H1 (cell line): ENCODE data around the gene IQCN. TPM values are rescaled to one million over a fixed set of nuclear protein-coding genes. Genes with fewer than 3 reads are reported as not detected.

Source experiments
- CTCF ChIA-PET: fragments of 300-600 bp; sonication (Branson Sonifier 250); formaldehyde crosslinking; loops from one replicate; lab custom pipeline; 2021; ENCODE audit not compliant: partially characterized antibody; lab: Charles Lee
- POLR2A ChIA-PET: fragments of 300-600 bp; sonication (Branson Sonifier 250); formaldehyde crosslinking; loops from one replicate; lab custom pipeline; 2021; ENCODE audit warnings: inconsistent platforms; ENCODE audit not compliant: partially characterized antibody; lab: Charles Lee
- DNase-seq, 2 experiments: peaks; one replicate each; pipeline versions ENCODE4 v3.0.0 to v3.0.0-alpha.2; 2010 to 2022; ENCODE audit warnings: low spot score in 2 of 2, low read depth in 1 of 2, mixed read lengths in 1 of 2
- FAIRE-seq: peaks from 2 replicates; lab custom pipeline; 2011; peaks lifted over from hg19 to GRCh38; lab: Jason Lieb, UNC
- H2AFZ ChIP-seq: 2 replicates; pipeline ENCODE4 v1.8.1; 2012; ENCODE audit warnings: low read length, inconsistent platforms
- H2AK5ac ChIP-seq: 2 replicates; pipeline ENCODE4 v1.6.1; 2013; ENCODE audit warnings: low read depth, low read length
- H2BK120ac ChIP-seq: replicated peaks from 2 replicates; pipeline ENCODE3; 2013; ENCODE audit warnings: low read depth, low read length, inconsistent platforms
- H2BK12ac ChIP-seq: 2 replicates; pipeline ENCODE4 v1.6.1; 2013; ENCODE audit warnings: low read depth, low read length
- H2BK15ac ChIP-seq: 2 replicates; pipeline ENCODE4 v1.6.1; 2013; ENCODE audit warnings: low read length
- H2BK20ac ChIP-seq: 2 replicates; pipeline ENCODE4 v1.6.1; 2013; ENCODE audit warnings: low read length
- H2BK5ac ChIP-seq: 2 replicates; pipeline ENCODE4 v1.6.1; 2013; ENCODE audit warnings: low read depth, low read length
- H3K14ac ChIP-seq: 2 replicates; pipeline ENCODE4 v1.6.1; 2013; ENCODE audit warnings: inconsistent platforms; ENCODE audit not compliant: insufficient read length
- H3K18ac ChIP-seq: 2 replicates; pipeline ENCODE4 v1.6.1; 2013; ENCODE audit warnings: low read length; ENCODE audit errors: extremely low read depth
- H3K23ac ChIP-seq: 2 replicates; pipeline ENCODE4 v1.6.1; 2013; ENCODE audit warnings: inconsistent platforms; ENCODE audit not compliant: insufficient read length
- H3K23me2 ChIP-seq: 2 replicates; pipeline ENCODE4 v1.6.1; 2013; ENCODE audit warnings: low read depth, low read length
- H3K27ac ChIP-seq: 2 replicates; pipeline ENCODE4 v1.6.1; 2011; ENCODE audit warnings: low read depth, low read length, inconsistent platforms
- H3K27me3 ChIP-seq, 4 experiments: replicated peaks in 1 of 4; 1 replicate in 1 of 4; 2 replicates in 3 of 4; pipeline versions ENCODE4 v1.6.1 to v1.8.1; 2011 to 2013; ENCODE audit warnings: low read length in 3 of 4, mild to moderate bottlenecking in 3 of 4, inconsistent platforms in 2 of 4, mixed read lengths in 2 of 4, moderate library complexity in 1 of 4; ENCODE audit not compliant: control insufficient read depth in 3 of 4, insufficient read depth in 3 of 4; ENCODE audit errors: extremely low read depth in 1 of 4
- H3K36me3 ChIP-seq, 4 experiments: 2 replicates each; pipeline versions ENCODE4 v1.6.1 to v1.8.1; 2011 to 2013; ENCODE audit warnings: mild to moderate bottlenecking in 4 of 4, low read length in 3 of 4, moderate library complexity in 2 of 4, control low read depth in 1 of 4, inconsistent platforms in 1 of 4; ENCODE audit not compliant: insufficient read depth in 4 of 4, control insufficient read depth in 2 of 4
- H3K4ac ChIP-seq: replicated peaks from 2 replicates; pipeline ENCODE3; 2013; ENCODE audit warnings: low read length, low read depth, mixed read lengths, inconsistent platforms; ENCODE audit not compliant: insufficient read length
- H3K4me1 ChIP-seq, 4 experiments: replicated peaks in 1 of 4; 1 replicate in 1 of 4; 2 replicates in 3 of 4; pipeline versions ENCODE4 v1.6.1 to v1.8.1; 2011 to 2013; ENCODE audit warnings: low read length in 3 of 4, inconsistent platforms in 2 of 4, mixed read lengths in 1 of 4; ENCODE audit not compliant: insufficient read depth in 4 of 4, control insufficient read depth in 3 of 4
- H3K4me2 ChIP-seq, 2 experiments: 2 replicates each; pipeline versions ENCODE4 v1.6.1 to v1.8.1; 2011 to 2013; ENCODE audit warnings: low read depth in 2 of 2, low read length in 2 of 2, control low read depth in 1 of 2, inconsistent platforms in 1 of 2, mild to moderate bottlenecking in 1 of 2; ENCODE audit not compliant: insufficient read depth in 1 of 2
- H3K4me3 ChIP-seq, 4 experiments: fragments of 200-600, 300-600 bp in 1 of 4; sonication (generic), shearing (Covaris generic), sonication (Bioruptor Twin) in 1 of 4; 2 replicates each; pipeline versions ENCODE4 v1.5.1 to v1.8.1; 2011 to 2016; ENCODE audit warnings: low read length in 4 of 4, low read depth in 3 of 4, control low read depth in 2 of 4, inconsistent platforms in 2 of 4, mild to moderate bottlenecking in 2 of 4, mixed read lengths in 1 of 4, moderate library complexity in 1 of 4; ENCODE audit not compliant: insufficient read depth in 2 of 4; ENCODE audit errors: extremely low read depth in 1 of 4
- H3K56ac ChIP-seq: replicated peaks from 2 replicates; pipeline ENCODE3; 2013; ENCODE audit warnings: low read depth, mild to moderate bottlenecking, mixed read lengths, low read length, inconsistent platforms; ENCODE audit not compliant: insufficient read length
- H3K79me1 ChIP-seq: 2 replicates; pipeline ENCODE4 v1.6.1; 2013; ENCODE audit warnings: low read depth, low read length, control low read depth
- H3K79me2 ChIP-seq, 2 experiments: 2 replicates each; pipeline versions ENCODE4 v1.6.1 to v1.8.1; 2012 to 2013; ENCODE audit warnings: low read length in 2 of 2, mild to moderate bottlenecking in 2 of 2, inconsistent platforms in 1 of 2; ENCODE audit not compliant: insufficient read depth in 2 of 2, control insufficient read depth in 1 of 2
- H3K9ac ChIP-seq, 4 experiments: replicated peaks in 1 of 4; 1 replicate in 1 of 4; 2 replicates in 3 of 4; pipeline versions ENCODE4 v1.6.1 to v1.8.1; 2011 to 2013; ENCODE audit warnings: low read depth in 3 of 4, low read length in 3 of 4, control low read depth in 2 of 4, mild to moderate bottlenecking in 2 of 4, moderate library complexity in 2 of 4, inconsistent platforms in 1 of 4; ENCODE audit errors: extremely low read depth in 1 of 4
- H3K9me3 ChIP-seq, 2 experiments: 2 replicates each; pipeline versions ENCODE4 v1.6.1 to v1.8.1; 2012 to 2013; ENCODE audit warnings: mild to moderate bottlenecking in 2 of 2, moderate library complexity in 2 of 2, control low read depth in 1 of 2, inconsistent platforms in 1 of 2, low read depth in 1 of 2, low read length in 1 of 2, mixed read lengths in 1 of 2; ENCODE audit not compliant: insufficient read depth in 2 of 2
- H4K20me1 ChIP-seq, 2 experiments: replicated peaks in 1 of 2; 2 replicates each; pipeline versions ENCODE3 to v1.8.1; 2011 to 2013; ENCODE audit warnings: inconsistent platforms in 2 of 2, low read length in 2 of 2, mild to moderate bottlenecking in 1 of 2; ENCODE audit not compliant: insufficient read depth in 2 of 2, control insufficient read depth in 1 of 2
- H4K5ac ChIP-seq: 2 replicates; pipeline ENCODE4 v1.6.1; 2013; ENCODE audit warnings: low read length, low read depth, mixed read lengths, inconsistent platforms; ENCODE audit not compliant: insufficient read length
- H4K8ac ChIP-seq: 2 replicates; pipeline ENCODE4 v1.8.0; 2013; ENCODE audit warnings: mild to moderate bottlenecking, moderate library complexity, low read length, inconsistent platforms; ENCODE audit not compliant: insufficient read depth; ENCODE audit errors: extremely low read depth
- H4K91ac ChIP-seq: replicated peaks from 2 replicates; pipeline ENCODE3; 2013; ENCODE audit warnings: low read length, mixed read lengths, inconsistent platforms; ENCODE audit not compliant: insufficient read length
- CHD1 ChIP-seq: IDR thresholded peaks from 2 replicates; pipeline ENCODE4 v1.6.1; 2012; ENCODE audit warnings: low read depth, low read length, improper control_type of control experiment
- KDM1A ChIP-seq: fragments of 200-600, 300-600 bp; sonication (generic); IDR thresholded peaks from 2 replicates; pipeline ENCODE4 v1.7.1; 2016; ENCODE audit warnings: mild to moderate bottlenecking, low read length, borderline replicate concordance
- WGBS, 2 experiments: shearing (Covaris generic) in 1 of 2; methylation state at CpG; one replicate each; pipeline versions ENCODE4 v1.1.6 to v1.1.7; 2013 to 2015; ENCODE audit warnings: low lambda C conversion rate in 2 of 2, mixed read lengths in 2 of 2, inconsistent platforms in 1 of 2, low coverage in 1 of 2, missing lambda C conversion rate in 1 of 2; ENCODE audit not compliant: insufficient replicate concordance in 2 of 2, insufficient coverage in 1 of 2, insufficient read length in 1 of 2; ENCODE audit errors: extremely low coverage in 1 of 2, missing lambda C conversion rate in 1 of 2; 5-methylcytosine and 5-hydroxymethylcytosine counted together
- polyA plus RNA-seq, 7 experiments: library from polyadenylated mRNA; depleted of rRNA in 3 of 7; stranded (reverse) in 5 of 7; unstranded in 2 of 7; fragments of >200 nt in 5 of 7; fragments of 200-250 nt in 2 of 7; gene quantifications; 1 replicate in 5 of 7; 2 replicates in 1 of 7; 4 replicates in 1 of 7; pipeline versions ENCODE4 v1.2.1 to v1.2.3, GENCODE V29; 2011 to 2013; ENCODE audit warnings: missing spikeins in 2 of 7, mixed read lengths in 2 of 7
- total RNA-seq: library from RNA; stranded (reverse); fragmentation: NEBNext Ultra II Directional; extraction: Animal tissue kit (Norgen Biotek cat#: 25700); gene quantifications from 2 replicates; pipeline ENCODE4 v1.2.1, GENCODE V29; 2021

IQCN gene
- total and polyA plus RNA-seq, 2 of the 8 experiments (the other 6 are each of a cell fraction or from before 2014, with no cell fraction given), result 0.36 to 1.0 TPM

GRCh38 chr19:18301718-18302111 is 27.5 kb upstream of the IQCN start:
- POLR2A ChIA-PET, result interaction anchor here (0.7 to 10.4 kb wide), 7 partner anchors 9 to 27 kb away, joined by 3 to 141 read pairs (median 4); partner anchors contain the start of genes JUND and LSM4
- Histone ChIP-seq H3K27me3 (no peaks in the 10 kb centered on the region), H3K9me3 (no peaks in the 10 kb centered on the region), H3K4me2 (no peak overlapping the region), H3K36me3 (peaks cover 0 to 6% (median under 1%) of the 10 kb centered on the region in 4 experiments; a peak in 1 of 8 replicates), H4K8ac (no peak overlapping the region), H3K56ac (no peak overlapping the region), H4K5ac (no peak overlapping the region), H3K23me2 (peaks cover 5% of the 10 kb centered on the region; the same call in 1 of the 2 replicates), H2BK20ac (no peak overlapping the region), H3K14ac (no peak overlapping the region), H3K79me1 (no peaks in the 10 kb centered on the region), H2BK5ac (no peak overlapping the region), H3K4me1 (peaks cover 0 to 25% (median 11%) of the 10 kb centered on the region in 4 experiments; a peak in 6 of 7 replicates), H3K4me3 (no peak overlapping the region), H4K91ac (no peak overlapping the region), H4K20me1 (no peaks in the 10 kb centered on the region), H3K27ac (no peak overlapping the region), H2BK15ac (no peak overlapping the region), H3K18ac (no peak overlapping the region), H2AK5ac (no peak overlapping the region), H2BK12ac (no peak overlapping the region), H3K4ac (no peak overlapping the region), H3K79me2 (no peaks in the 10 kb centered on the region), H2BK120ac (no peak overlapping the region), H3K9ac (no peak overlapping the region), H2AFZ (no peak overlapping the region), H3K23ac (no peak overlapping the region)
- WGBS, 2 experiments, result 86% methylated on average over 4 of the region's 4 CpGs; no CpG with 5 or more reads in 1 of the 2 experiments
- TF ChIP-seq KDM1A (peak; percentile 89; the same call in 1 of the 2 replicates), CHD1 (no peak)
- FAIRE-seq (no peak), DNase-seq (no peak)
- CTCF ChIA-PET, result interaction anchor here (1.0 to 5.3 kb wide), 8 partner anchors 9 to 84 kb away, joined by 3 to 48 read pairs (median 8); partner anchors contain the start of genes GDF15, JUND and LSM4
